ENCODE data around the gene MCF2.

DNA sequence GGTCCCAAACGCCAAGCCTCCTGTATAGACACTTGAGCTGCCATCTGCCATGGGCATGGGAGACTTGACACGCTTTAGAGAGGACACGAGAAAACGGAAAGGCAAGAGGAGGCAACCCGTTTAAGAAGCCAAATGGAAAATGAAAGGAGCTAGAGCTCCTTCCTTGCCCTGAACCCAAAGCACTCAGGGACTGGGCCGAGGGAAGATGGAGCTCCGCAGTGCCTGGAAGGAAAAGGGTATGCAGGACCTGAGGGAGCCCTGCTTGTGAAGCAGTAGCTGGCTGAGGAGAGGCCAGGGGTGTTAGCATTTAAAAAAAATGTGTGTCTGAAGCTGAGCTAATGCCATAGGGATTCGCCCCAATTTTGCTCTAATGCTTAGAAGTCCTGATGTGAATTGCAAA is 15.1 kb downstream of the MCF2 start:
- TF ChIP-seq POLR2A (IDR thresholded peaks at IDR 0.05), result no peak
- TF ChIP-seq, protein P1, sequence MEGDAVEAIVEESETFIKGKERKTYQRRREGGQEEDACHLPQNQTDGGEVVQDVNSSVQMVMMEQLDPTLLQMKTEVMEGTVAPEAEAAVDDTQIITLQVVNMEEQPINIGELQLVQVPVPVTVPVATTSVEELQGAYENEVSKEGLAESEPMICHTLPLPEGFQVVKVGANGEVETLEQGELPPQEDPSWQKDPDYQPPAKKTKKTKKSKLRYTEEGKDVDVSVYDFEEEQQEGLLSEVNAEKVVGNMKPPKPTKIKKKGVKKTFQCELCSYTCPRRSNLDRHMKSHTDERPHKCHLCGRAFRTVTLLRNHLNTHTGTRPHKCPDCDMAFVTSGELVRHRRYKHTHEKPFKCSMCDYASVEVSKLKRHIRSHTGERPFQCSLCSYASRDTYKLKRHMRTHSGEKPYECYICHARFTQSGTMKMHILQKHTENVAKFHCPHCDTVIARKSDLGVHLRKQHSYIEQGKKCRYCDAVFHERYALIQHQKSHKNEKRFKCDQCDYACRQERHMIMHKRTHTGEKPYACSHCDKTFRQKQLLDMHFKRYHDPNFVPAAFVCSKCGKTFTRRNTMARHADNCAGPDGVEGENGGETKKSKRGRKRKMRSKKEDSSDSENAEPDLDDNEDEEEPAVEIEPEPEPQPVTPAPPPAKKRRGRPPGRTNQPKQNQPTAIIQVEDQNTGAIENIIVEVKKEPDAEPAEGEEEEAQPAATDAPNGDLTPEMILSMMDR (IDR thresholded peaks at IDR 0.05), result no peak

All from uterus (tissue), 2 donors.